ELF-1 (cell line): ENCODE measurements around the gene DPAGT1.

ENCODE experiments used
- DNase-seq: peaks from one replicate; pipeline ENCODE4 v3.0.0-alpha.2; 2016; ENCODE audit warnings: low read depth, low spot score

The DPAGT1 gene

DNA sequence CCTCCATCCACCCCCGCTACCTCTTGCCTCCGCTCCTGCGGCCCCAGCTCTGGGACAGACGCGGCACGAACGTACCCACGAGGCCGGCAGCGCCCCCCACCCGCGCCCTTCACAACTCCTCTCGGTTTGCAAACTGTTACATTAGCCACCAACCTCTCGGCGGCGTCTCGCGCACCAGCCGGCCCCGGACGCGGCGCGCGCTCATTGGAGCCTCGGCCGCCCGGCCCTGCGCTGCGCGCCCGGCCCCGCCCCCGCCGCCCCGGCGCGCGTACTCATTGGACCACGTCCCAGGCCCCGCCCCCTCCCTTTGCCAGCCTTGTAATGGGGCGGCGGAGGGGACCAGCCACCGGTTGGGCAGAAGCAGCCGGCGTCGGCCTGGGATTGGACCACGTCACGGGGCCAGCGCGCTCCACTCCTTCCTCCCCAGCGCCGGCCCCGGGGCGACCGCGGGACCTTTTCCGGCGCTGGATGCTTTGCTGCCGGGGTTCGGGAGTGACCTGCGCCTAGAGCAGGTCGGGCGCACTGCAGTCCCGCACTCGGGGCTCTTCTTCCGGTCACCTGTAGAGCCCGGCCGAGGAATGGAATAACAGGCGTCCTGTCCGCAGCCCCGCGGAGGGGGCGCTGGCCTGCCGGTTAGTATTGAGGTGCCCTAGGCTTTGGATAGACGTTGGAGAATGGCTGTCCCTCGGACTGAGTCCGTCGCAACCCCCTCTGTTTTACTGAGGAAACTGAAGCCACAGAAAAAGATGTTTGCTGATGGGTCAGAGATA is 44.5 kb downstream of the DPAGT1 start, which contains the start of gene HYOU1:
HYOU1 (minus strand) TSS at position 206 of the 770 bp plus-strand sequence. CDS start 1,045 bp downstream, outside the sequence.
- peak; percentile 99 for DNase-seq

DNA sequence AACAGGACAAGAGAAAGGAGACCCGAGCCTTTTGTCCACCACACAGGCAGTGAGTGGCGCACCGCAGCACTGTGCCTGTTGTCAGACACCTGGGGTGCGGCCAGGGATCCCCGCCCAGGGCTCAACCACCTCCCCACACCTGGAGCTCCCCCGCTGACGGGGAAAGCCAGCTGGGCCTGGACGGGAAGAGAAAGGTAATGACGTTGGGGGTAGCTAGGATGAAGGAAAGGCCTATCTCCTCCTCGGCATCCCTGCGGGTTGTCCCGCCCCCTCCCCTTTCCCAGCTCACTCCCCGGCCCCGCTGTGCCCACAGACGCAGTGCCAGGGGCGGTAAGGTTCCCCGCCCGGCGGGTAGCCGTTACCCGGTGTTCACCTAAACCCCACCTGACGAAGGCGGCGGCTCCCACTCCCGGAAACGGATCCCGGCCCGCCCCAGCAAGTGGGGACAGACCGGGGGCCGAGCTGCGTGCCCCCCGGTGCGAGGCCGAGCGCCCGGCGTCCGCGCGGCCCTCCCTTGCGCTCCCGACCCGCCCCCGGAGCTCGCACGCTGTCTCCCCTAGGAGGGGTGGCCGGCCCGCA is 45.1 kb downstream of the DPAGT1 start:
- peak; percentile 47 for DNase-seq

DNA sequence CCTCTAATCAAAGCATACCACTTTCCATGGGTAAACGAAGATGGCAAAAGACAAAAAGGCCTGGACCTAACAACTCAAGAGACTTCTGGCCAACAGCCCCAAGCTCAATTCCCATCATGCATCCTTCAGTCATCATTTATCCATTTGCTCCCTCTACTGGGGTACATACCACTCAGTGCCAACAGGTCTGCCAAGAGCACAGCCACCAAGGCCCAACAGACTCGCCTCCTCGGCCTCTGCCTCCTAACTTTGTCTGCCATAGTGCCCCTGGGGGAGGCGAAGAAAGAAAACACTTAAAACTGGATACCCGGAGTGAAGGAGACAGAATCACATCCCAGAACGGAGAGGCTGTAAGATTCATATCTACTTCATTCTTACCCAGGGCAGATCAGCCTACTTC is 45.8 kb downstream of the DPAGT1 start:
- DNase-seq = no peak

DNA sequence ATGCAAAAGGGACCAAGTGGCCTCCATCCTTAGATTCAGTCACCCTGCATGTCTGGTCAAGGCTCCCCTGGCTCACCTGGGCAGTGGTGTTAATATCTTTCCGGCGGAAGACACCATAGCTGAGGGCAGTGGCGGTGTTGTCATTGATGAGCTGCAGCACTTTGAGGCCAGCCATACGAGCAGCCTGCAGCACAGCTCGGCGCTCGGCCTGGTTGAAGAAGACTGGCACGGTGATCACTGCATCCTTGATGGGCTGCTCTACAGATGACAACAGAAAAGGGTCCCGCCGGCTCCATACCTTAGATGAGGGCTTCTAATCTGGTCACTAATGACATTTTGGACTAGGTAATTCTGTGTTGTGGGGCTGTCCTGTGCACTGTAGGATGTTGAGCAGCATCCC is 47.2 kb downstream of the DPAGT1 start:
- no peak for DNase-seq

DNA sequence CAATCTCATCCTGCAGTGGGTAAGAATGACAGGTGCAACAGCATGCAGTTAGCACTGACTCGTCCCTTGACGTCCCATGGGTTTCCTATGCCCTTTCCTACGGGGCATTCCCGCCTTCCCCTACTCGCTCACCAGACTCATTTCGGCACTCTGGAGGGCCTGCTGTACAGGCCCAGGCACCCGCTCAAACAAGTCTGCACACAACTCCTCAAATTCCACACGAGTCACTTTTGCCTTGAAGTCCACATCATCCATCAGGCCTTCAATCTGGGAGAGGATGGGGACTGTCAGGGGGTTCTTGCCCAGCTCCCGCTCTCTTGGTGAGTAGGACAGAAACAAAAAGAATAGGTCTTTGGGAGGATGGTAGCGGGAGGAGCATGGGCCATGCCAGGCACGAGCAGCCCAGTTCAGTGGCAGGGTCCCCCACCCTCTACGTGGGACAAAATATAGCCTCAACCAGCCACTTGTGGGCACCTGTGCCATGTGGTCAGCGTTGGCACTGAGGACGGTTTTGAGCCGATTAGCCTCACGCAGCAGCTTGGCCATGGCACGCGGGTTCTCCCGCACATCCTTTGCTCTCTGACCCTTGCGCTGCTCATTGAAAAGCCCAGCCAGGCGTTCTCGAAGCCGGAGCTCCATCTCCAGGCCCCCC is 49.4 kb downstream of the DPAGT1 start:
- DNase-seq = no peak

DNA sequence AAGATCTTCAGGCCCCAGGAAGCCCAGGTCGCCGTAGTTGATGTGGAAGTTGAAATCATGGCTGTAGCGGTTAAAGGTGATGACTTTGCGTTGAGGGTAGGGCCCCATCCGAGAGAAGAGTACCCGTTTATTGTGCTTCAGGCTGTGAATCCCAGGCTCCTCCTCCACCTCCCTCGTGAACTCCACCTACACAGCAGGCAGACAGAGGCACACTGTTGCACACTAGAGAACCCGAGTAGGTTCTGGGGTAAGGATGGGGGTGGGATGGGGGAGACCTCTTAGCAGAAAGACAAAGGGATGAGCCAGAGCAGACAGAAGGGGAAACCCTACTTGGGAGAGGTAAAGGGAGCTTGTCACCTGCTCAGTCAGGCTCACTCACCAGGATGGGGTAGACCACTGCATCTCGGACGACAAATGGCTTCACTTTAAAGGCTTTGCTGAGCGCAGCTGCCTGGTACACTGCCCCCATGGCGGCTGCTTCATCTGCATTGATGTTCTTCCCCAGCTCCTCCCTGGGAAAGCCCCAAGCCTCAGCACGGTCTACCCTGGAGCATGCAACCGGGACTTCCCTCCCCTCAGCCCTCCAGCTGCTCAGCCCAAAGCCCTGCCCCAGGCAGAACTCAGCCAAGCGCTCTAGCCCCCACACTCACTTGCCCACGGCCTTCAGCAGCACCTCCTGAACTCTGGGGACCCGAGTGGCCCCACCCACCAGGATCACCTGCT is 50.1 kb downstream of the DPAGT1 start:
- no peak for DNase-seq

DNA sequence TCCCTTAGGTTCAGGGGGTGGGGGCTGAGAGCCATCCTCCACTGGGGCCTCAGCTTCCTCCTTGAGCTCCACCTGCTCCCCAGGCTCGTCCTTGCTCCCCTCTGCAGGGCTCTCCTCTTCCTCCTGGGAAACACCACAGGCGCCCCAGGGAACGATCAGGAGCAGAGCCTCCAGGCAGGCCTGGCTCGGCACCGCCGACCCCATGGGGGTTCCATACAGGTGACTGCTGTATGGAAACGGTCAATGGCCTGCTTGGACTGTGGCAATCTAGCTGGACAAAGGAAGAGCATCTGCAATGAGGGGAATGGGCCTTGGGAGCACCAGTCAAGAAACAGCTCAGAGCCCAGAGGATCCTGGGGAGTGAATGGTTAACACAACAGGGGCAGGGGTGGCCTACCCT is 52.6 kb downstream of the DPAGT1 start:
- DNase-seq = no peak

DNA sequence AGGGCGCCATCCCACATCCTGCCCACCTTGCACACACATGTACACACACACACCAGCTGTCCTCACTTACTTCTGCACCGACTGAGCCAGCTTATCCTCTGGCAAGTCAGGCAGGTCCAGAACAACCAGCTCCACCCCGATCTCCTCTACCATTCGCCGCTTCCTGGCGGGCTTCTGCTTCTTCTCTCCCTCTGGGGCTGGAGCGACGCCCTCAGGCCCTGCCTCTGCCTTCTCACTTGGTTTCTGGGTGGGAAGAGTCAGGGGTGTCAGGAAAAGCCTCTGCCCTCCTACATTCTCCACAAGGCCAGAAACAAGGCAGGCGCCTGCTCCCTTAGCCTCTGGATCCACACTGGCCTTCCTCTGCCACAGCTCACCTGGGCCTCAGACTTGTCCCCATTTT is 53.0 kb downstream of the DPAGT1 start:
- DNase-seq = no peak

DNA sequence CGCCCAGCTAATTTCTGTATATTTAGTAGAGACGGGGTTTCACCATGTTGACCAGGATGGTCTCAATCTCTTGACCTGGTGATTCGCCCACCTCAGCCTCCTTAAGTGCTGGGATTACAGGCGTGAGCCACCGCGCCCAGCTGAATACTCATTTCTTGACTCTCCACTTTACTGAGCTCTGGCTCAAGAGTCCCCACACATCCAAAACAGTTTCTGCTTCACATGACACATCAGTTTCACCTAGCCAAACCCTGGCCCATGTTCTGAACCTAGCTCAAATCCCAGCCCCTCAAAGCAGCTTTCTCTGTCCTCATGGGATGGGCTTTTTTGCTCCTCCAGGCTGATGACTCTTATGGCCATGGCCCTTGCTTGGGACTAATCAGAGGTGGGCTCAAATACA is 54.4 kb downstream of the DPAGT1 start:
- no peak for DNase-seq
